Astrocyte (in vitro differentiated cells and primary cell): ENCODE measurements around the gene FHIT. TPM values are rescaled to one million over a fixed set of nuclear protein-coding genes. Genes with fewer than 3 reads are reported as not detected.

ENCODE experiments used
- DNase-seq: peaks from one replicate; pipeline ENCODE4 v3.0.0-alpha.2; 2010; ENCODE audit warnings: low read depth
- FAIRE-seq: peaks from 2 replicates; lab custom pipeline; 2011; peaks lifted over from hg19 to GRCh38; lab: Jason Lieb, UNC
- H2AFZ ChIP-seq: 2 replicates; pipeline ENCODE4 v1.6.0; 2012; ENCODE audit warnings: low read depth, low read length, inconsistent platforms
- H3K27ac ChIP-seq: 2 replicates; pipeline ENCODE4 v1.5.1; 2011; ENCODE audit warnings: low read depth, low read length, inconsistent platforms
- H3K27me3 ChIP-seq: 2 replicates; pipeline ENCODE4 v1.6.0; 2011; ENCODE audit warnings: low read length, inconsistent platforms; ENCODE audit not compliant: insufficient read depth
- H3K36me3 ChIP-seq: 2 replicates; pipeline ENCODE4 v1.5.1; 2011; ENCODE audit warnings: low read length, inconsistent platforms; ENCODE audit not compliant: insufficient read depth
- H3K4me1 ChIP-seq: 2 replicates; pipeline ENCODE4 v1.5.1; 2011; ENCODE audit warnings: low read length, inconsistent platforms; ENCODE audit not compliant: insufficient read depth
- H3K4me2 ChIP-seq: 2 replicates; pipeline ENCODE4 v1.6.0; 2012; ENCODE audit warnings: low read length, inconsistent platforms
- H3K4me3 ChIP-seq: 2 replicates; pipeline ENCODE4 v1.5.1; 2011; ENCODE audit warnings: low read depth, mild to moderate bottlenecking, low read length, inconsistent platforms; ENCODE audit not compliant: insufficient read depth
- H3K79me2 ChIP-seq: 2 replicates; pipeline ENCODE4 v1.6.0; 2012; ENCODE audit warnings: mild to moderate bottlenecking, low read length, inconsistent platforms; ENCODE audit not compliant: insufficient read depth
- H3K9ac ChIP-seq: 2 replicates; pipeline ENCODE4 v1.6.0; 2012; ENCODE audit warnings: mild to moderate bottlenecking, low read length, inconsistent platforms
- H3K9me3 ChIP-seq: 2 replicates; pipeline ENCODE4 v1.5.1; 2012; ENCODE audit warnings: low read depth, mild to moderate bottlenecking, low read length, inconsistent platforms; ENCODE audit not compliant: insufficient read depth
- H4K20me1 ChIP-seq: 2 replicates; pipeline ENCODE4 v1.6.0; 2012; ENCODE audit warnings: low read length, inconsistent platforms; ENCODE audit not compliant: insufficient read depth
- H3K27ac Mint-ChIP-seq: one replicate; pipeline ENCODE4 v1.8.0; 2021; ENCODE audit warnings: mild to moderate bottlenecking, mixed read lengths; ENCODE audit not compliant: unreplicated experiment
- H3K27me3 Mint-ChIP-seq: one replicate; pipeline ENCODE4 v1.8.0; 2021; ENCODE audit warnings: low read depth, mixed read lengths; ENCODE audit not compliant: unreplicated experiment
- H3K36me3 Mint-ChIP-seq: one replicate; pipeline ENCODE4 v1.8.0; 2021; ENCODE audit warnings: low read depth, mixed read lengths; ENCODE audit not compliant: unreplicated experiment
- H3K4me1 Mint-ChIP-seq: one replicate; pipeline ENCODE4 v1.8.0; 2021; ENCODE audit warnings: low read depth, mixed read lengths; ENCODE audit not compliant: unreplicated experiment
- H3K4me3 Mint-ChIP-seq: one replicate; pipeline ENCODE4 v1.8.0; 2021; ENCODE audit warnings: mild to moderate bottlenecking, moderate library complexity, mixed read lengths; ENCODE audit not compliant: unreplicated experiment
- H3K9me3 Mint-ChIP-seq: one replicate; pipeline ENCODE4 v1.8.0; 2021; ENCODE audit warnings: mild to moderate bottlenecking, mixed read lengths; ENCODE audit not compliant: unreplicated experiment
- CTCF ChIP-seq: IDR thresholded peaks from 2 replicates; pipeline ENCODE4 v1.5.1; 2011; ENCODE audit warnings: low read depth, mild to moderate bottlenecking, inconsistent platforms, low read length, moderate library complexity; ENCODE audit not compliant: insufficient read depth
- EZH2 ChIP-seq: IDR thresholded peaks from 2 replicates; pipeline ENCODE4 v1.6.1; 2012; ENCODE audit warnings: mild to moderate bottlenecking, low read length, inconsistent platforms; ENCODE audit not compliant: insufficient read depth
- total RNA-seq: library from RNA; stranded (reverse); gene quantifications from 2 replicates; pipeline ENCODE4 v1.2.1, GENCODE V29; 2021

FHIT gene
- total RNA-seq, 1 donor from 2014 or later = 6.7 TPM

- Histone ChIP-seq H3K4me2 (no peak overlapping the region), H3K36me3 (no peaks in the 10 kb centered on the region), H3K27me3 (no peaks in the 10 kb centered on the region), H2AFZ (no peak overlapping the region), H3K4me3 (no peak overlapping the region), H4K20me1 (no peaks in the 10 kb centered on the region), H3K4me1 (peaks cover 14% of the 10 kb centered on the region), H3K9ac (no peak overlapping the region), H3K79me2 (no peaks in the 10 kb centered on the region), H3K9me3 (no peaks in the 10 kb centered on the region), H3K27ac (no peak overlapping the region)
- Mint-ChIP-seq H3K9me3 (no peaks in the 10 kb centered on the region), H3K4me3 (no peak overlapping the region), H3K4me1 (peaks cover 26% of the 10 kb centered on the region), H3K36me3 (no peaks in the 10 kb centered on the region), H3K27me3 (no peaks in the 10 kb centered on the region), H3K27ac (no peak overlapping the region)
- TF ChIP-seq CTCF = no peak
- TF ChIP-seq EZH2 = no peak
- no peak for DNase-seq
- no peak for FAIRE-seq
These were observed 1473.6 kb downstream of the FHIT start for GRCh38 chr3:59777667-59778077.

GRCh38 chr3:59777066-59777465 is 1474.2 kb downstream of the FHIT start:
- H3K27me3 Mint-ChIP-seq = no peaks in the 10 kb centered on the region
- peaks cover 18% of the 10 kb centered on the region for H3K4me1 ChIP-seq
- no peaks in the 10 kb centered on the region for H3K27me3 ChIP-seq
- TF ChIP-seq CTCF = no peak
- TF ChIP-seq EZH2 = no peak
- H3K36me3 ChIP-seq = no peaks in the 10 kb centered on the region
- no peaks in the 10 kb centered on the region for H3K79me2 ChIP-seq
- H3K9me3 ChIP-seq = no peaks in the 10 kb centered on the region
- H3K4me1 Mint-ChIP-seq = peaks cover 32% of the 10 kb centered on the region
- no peak for FAIRE-seq
- no peaks in the 10 kb centered on the region for H4K20me1 ChIP-seq
- no peak overlapping the region for H3K4me3 ChIP-seq
- no peak overlapping the region for H3K9ac ChIP-seq
- H3K27ac ChIP-seq = no peak overlapping the region
- no peak overlapping the region for H3K4me2 ChIP-seq
- H3K9me3 Mint-ChIP-seq = no peaks in the 10 kb centered on the region
- no peak overlapping the region for H3K27ac Mint-ChIP-seq
- no peak overlapping the region for H3K4me3 Mint-ChIP-seq
- H2AFZ ChIP-seq = no peak overlapping the region
- DNase-seq = no peak
- H3K36me3 Mint-ChIP-seq = no peaks in the 10 kb centered on the region

GRCh38 chr3:59775761-59776325 is 1475.4 kb downstream of the FHIT start:
- Mint-ChIP-seq H3K36me3 (no peaks in the 10 kb centered on the region), H3K27me3 (no peaks in the 10 kb centered on the region), H3K4me3 (no peak overlapping the region), H3K4me1 (peaks cover 40% of the 10 kb centered on the region), H3K27ac (peak overlapping the region; percentile 80), H3K9me3 (no peaks in the 10 kb centered on the region)
- H3K27ac ChIP-seq = no peak overlapping the region
- peak; percentile 20 for FAIRE-seq
- H4K20me1 ChIP-seq = no peaks in the 10 kb centered on the region
- H3K4me1 ChIP-seq = peaks cover 25% of the 10 kb centered on the region
- H3K36me3 ChIP-seq = no peaks in the 10 kb centered on the region
- no peak overlapping the region for H2AFZ ChIP-seq
- H3K27me3 ChIP-seq = no peaks in the 10 kb centered on the region
- H3K4me2 ChIP-seq = no peak overlapping the region
- H3K79me2 ChIP-seq = no peaks in the 10 kb centered on the region
- no peak overlapping the region for H3K9ac ChIP-seq
- DNase-seq = no peak
- TF ChIP-seq CTCF = no peak
- TF ChIP-seq EZH2 = no peak
- no peak overlapping the region for H3K4me3 ChIP-seq
- no peaks in the 10 kb centered on the region for H3K9me3 ChIP-seq
